ENCODE data around the gene HS3ST2.

HS3ST2 gene

DNA sequence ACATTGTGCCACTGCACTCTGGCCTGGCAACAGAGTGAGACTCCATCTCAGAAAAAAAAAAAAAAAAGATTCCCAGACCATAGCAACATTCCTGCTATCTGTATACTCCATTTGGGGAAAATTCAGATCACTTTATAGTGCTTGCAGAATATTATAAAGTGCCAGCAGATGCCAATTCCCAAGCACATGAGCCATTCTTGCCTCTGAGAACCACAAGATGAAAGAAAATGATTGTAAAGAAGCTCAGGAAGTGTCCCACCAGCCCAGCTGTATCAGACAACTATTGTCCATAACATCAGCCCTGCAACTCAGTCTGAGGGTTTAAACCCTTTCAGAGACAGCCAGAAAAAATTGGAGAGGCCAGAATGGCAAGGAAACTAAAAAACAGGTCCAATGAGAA, 69.0 kb downstream of the HS3ST2 start:
- H3K9ac ChIP-seq (ENCODE audit: low read length): no peak overlapping the region
- no peaks in the 10 kb centered on the region for H3K36me3 ChIP-seq (ENCODE audit: low read length)
- H3K79me2 ChIP-seq (ENCODE audit: insufficient read depth, low read length): no peaks in the 10 kb centered on the region
- H2AFZ ChIP-seq (ENCODE audit: low read depth, low read length, severe bottlenecking): no peak overlapping the region
- no peak overlapping the region for H3K4me2 ChIP-seq (ENCODE audit: low read depth, low read length, poor library complexity, severe bottlenecking)
- TF ChIP-seq, protein P1, sequence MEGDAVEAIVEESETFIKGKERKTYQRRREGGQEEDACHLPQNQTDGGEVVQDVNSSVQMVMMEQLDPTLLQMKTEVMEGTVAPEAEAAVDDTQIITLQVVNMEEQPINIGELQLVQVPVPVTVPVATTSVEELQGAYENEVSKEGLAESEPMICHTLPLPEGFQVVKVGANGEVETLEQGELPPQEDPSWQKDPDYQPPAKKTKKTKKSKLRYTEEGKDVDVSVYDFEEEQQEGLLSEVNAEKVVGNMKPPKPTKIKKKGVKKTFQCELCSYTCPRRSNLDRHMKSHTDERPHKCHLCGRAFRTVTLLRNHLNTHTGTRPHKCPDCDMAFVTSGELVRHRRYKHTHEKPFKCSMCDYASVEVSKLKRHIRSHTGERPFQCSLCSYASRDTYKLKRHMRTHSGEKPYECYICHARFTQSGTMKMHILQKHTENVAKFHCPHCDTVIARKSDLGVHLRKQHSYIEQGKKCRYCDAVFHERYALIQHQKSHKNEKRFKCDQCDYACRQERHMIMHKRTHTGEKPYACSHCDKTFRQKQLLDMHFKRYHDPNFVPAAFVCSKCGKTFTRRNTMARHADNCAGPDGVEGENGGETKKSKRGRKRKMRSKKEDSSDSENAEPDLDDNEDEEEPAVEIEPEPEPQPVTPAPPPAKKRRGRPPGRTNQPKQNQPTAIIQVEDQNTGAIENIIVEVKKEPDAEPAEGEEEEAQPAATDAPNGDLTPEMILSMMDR (IDR thresholded peaks at IDR 0.05; ENCODE audit: insufficient read depth, low read length, poor library complexity, severe bottlenecking): no peak
- no peak for TF ChIP-seq EZH2phosphoT487 (conservative IDR thresholded peaks at IDR 0.05; ENCODE audit: low read length)
- no peaks in the 10 kb centered on the region for H3K9me2 ChIP-seq (replicated peaks; ENCODE audit: insufficient read depth, low read length)
- no peaks in the 10 kb centered on the region for H3K27me3 ChIP-seq (ENCODE audit: low read length)
- H4K20me1 ChIP-seq (ENCODE audit: low read depth, low read length): no peaks in the 10 kb centered on the region
- no peaks in the 10 kb centered on the region for H3F3A ChIP-seq (ENCODE audit: insufficient read depth)
- no peaks in the 10 kb centered on the region for H3K9me3 ChIP-seq (ENCODE audit: insufficient read depth, low read length)
- no peak overlapping the region for H3K27ac ChIP-seq (ENCODE audit: low read depth, low read length)
- H3K4me3 ChIP-seq (ENCODE audit: insufficient read depth, low read length, poor library complexity, severe bottlenecking): no peak overlapping the region

DNA sequence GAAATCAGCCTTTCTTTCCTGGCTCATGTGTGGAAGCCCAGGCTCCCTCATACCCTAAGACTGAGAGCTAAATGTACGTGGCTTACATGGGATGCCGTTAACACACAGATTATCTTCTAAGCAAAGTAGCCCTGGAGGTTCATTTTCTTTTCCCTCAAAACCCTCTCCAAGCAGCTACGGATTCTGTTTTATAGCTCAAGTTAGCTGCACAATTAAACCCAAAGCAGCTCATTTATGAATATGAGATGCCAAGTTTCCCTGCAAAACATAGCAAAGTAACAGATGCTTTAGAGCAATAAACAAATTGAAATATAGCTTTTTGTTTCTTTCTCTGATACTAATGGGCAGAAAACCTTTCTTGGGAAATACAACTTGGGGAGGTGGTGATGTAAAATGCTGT, 72.0 kb downstream of the HS3ST2 start:
- H3K4me2 ChIP-seq (ENCODE audit: low read depth, low read length, poor library complexity, severe bottlenecking): no peak overlapping the region
- no peaks in the 10 kb centered on the region for H4K20me1 ChIP-seq (ENCODE audit: low read depth, low read length)
- H3K27me3 ChIP-seq (ENCODE audit: low read length): no peaks in the 10 kb centered on the region
- H3K79me2 ChIP-seq (ENCODE audit: insufficient read depth, low read length): no peaks in the 10 kb centered on the region
- H3K9ac ChIP-seq (ENCODE audit: low read length): no peak overlapping the region
- no peak overlapping the region for H2AFZ ChIP-seq (ENCODE audit: low read depth, low read length, severe bottlenecking)
- no peaks in the 10 kb centered on the region for H3K9me3 ChIP-seq (ENCODE audit: insufficient read depth, low read length)
- H3F3A ChIP-seq (ENCODE audit: insufficient read depth): no peaks in the 10 kb centered on the region
- H3K27ac ChIP-seq (ENCODE audit: low read depth, low read length): no peak overlapping the region
- no peak overlapping the region for H3K4me3 ChIP-seq (ENCODE audit: insufficient read depth, low read length, poor library complexity, severe bottlenecking)
- TF ChIP-seq, protein P1 (IDR thresholded peaks at IDR 0.05; ENCODE audit: insufficient read depth, low read length, poor library complexity, severe bottlenecking): no peak
- TF ChIP-seq EZH2phosphoT487 (conservative IDR thresholded peaks at IDR 0.05; ENCODE audit: low read length): no peak
- no peaks in the 10 kb centered on the region for H3K9me2 ChIP-seq (replicated peaks; ENCODE audit: insufficient read depth, low read length)
- no peaks in the 10 kb centered on the region for H3K36me3 ChIP-seq (ENCODE audit: low read length)

DNA sequence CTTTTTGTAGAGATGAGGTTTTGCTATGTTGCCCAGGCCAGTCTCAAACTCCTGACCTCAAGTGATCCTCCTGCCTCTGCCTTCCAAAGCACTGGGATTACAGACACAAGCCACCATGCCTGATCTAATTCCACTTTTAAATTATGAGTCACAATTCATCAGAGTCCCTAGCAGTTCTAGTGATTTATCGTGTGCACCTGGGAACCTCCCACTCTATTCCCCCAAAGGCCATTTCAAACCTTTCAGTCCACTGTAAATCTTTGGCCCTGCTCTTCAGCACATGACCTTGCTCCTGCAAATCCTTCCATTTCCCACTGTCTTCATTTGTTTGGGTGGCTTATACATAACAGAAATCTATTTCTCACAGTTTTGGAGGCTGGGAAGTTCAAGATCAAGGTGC, 73.0 kb downstream of the HS3ST2 start:
- no peak overlapping the region for H3K9ac ChIP-seq (ENCODE audit: low read length)
- no peak for TF ChIP-seq EZH2phosphoT487 (conservative IDR thresholded peaks at IDR 0.05; ENCODE audit: low read length)
- TF ChIP-seq, protein P1 (IDR thresholded peaks at IDR 0.05; ENCODE audit: insufficient read depth, low read length, poor library complexity, severe bottlenecking): no peak
- H3K27me3 ChIP-seq (ENCODE audit: low read length): no peaks in the 10 kb centered on the region
- no peak overlapping the region for H3K4me3 ChIP-seq (ENCODE audit: insufficient read depth, low read length, poor library complexity, severe bottlenecking)
- no peak overlapping the region for H2AFZ ChIP-seq (ENCODE audit: low read depth, low read length, severe bottlenecking)
- no peaks in the 10 kb centered on the region for H3K36me3 ChIP-seq (ENCODE audit: low read length)
- H3F3A ChIP-seq (ENCODE audit: insufficient read depth): no peaks in the 10 kb centered on the region
- H3K4me2 ChIP-seq (ENCODE audit: low read depth, low read length, poor library complexity, severe bottlenecking): no peak overlapping the region
- no peaks in the 10 kb centered on the region for H3K79me2 ChIP-seq (ENCODE audit: insufficient read depth, low read length)
- H3K27ac ChIP-seq (ENCODE audit: low read depth, low read length): no peak overlapping the region
- H3K9me3 ChIP-seq (ENCODE audit: insufficient read depth, low read length): no peaks in the 10 kb centered on the region
- no peaks in the 10 kb centered on the region for H3K9me2 ChIP-seq (replicated peaks; ENCODE audit: insufficient read depth, low read length)
- no peaks in the 10 kb centered on the region for H4K20me1 ChIP-seq (ENCODE audit: low read depth, low read length)
